Gastrocnemius medialis (tissue), 4 donors: ENCODE results near the gene SWAP70. TPM values are rescaled to one million over a fixed set of nuclear protein-coding genes. Genes with fewer than 3 reads are reported as not detected.

ENCODE experiments used
- ATAC-seq, 2 donors: fragments of 150-250 bp; one replicate each; pipeline ENCODE4 v1.9.1; 2016
- DNase-seq, 2 donors: peaks; one replicate each; pipeline ENCODE4 v3.0.0-alpha.2; 2019
- H3K27ac ChIP-seq, 4 donors: fragments of 200-600 bp; sonication (generic); 1 replicate in 1 of 4; 2 replicates in 3 of 4; pipeline ENCODE4 v1.5.1; 2016 to 2018; ENCODE audit warnings: mild to moderate bottlenecking in 2 of 4, moderate library complexity in 1 of 4
- H3K27me3 ChIP-seq, 3 donors: fragments of 200-600 bp; sonication (generic) in 2 of 3; 1 replicate in 1 of 3; 2 replicates in 2 of 3; pipeline versions ENCODE4 v1.5.1 to v1.6.0; 2016 to 2019; ENCODE audit warnings: mild to moderate bottlenecking in 1 of 3, moderate library complexity in 1 of 3
- H3K36me3 ChIP-seq, 2 donors: fragments of 200-600 bp; sonication (generic) in 1 of 2; one replicate each; pipeline ENCODE4 v1.5.1; 2017 to 2018
- H3K4me1 ChIP-seq, 2 donors: fragments of 200-600 bp; sonication (generic) in 1 of 2; one replicate each; pipeline ENCODE4 v1.5.1; 2016 to 2017; ENCODE audit warnings: mild to moderate bottlenecking in 2 of 2
- H3K4me3 ChIP-seq, 4 donors: fragments of 200-600 bp; sonication (generic) in 3 of 4; 1 replicate in 1 of 4; 2 replicates in 3 of 4; pipeline ENCODE4 v1.5.1; 2016 to 2019; ENCODE audit warnings: mild to moderate bottlenecking in 2 of 4
- H3K9me3 ChIP-seq, 3 donors: fragments of 200-600 bp; sonication (generic) in 2 of 3; 1 replicate in 1 of 3; 2 replicates in 2 of 3; pipeline ENCODE4 v1.5.1; 2016 to 2019
- POLR2A ChIP-seq, 2 donors: fragments of 450-650 bp; IDR thresholded peaks; one replicate each; pipeline ENCODE4 v1.6.1; 2017; ENCODE audit warnings: antibody characterized with exemption in 2 of 2, mild to moderate bottlenecking in 2 of 2, moderate library complexity in 2 of 2
- in situ Hi-C, 4 donors: fragments of 200-750 bp; cut with MboI; loops; one replicate each; pipeline versions ENCODE4 v1.15.0 to v1.8.0; 2017; ENCODE audit warnings: low sequenced_read_pairs in 4 of 4
- intact Hi-C: fragments of 100-400 bp; cut with DNase I; formaldehyde crosslinking; loops from one replicate; pipeline ENCODE4 v1.15.1; 2023; ENCODE audit warnings: low total_unique reads
- total RNA-seq, 4 donors: library from RNA; depleted of rRNA; stranded (reverse); fragments of >200 nt; gene quantifications; one replicate each; pipeline versions ENCODE4 v1.1.0 to v1.2.3, GENCODE V29; 2016
- TF ChIP-seq, protein P1 (sequence below), 5 experiments: fragments of 450-650 bp in 3 of 5; fragments of 200-600 bp in 2 of 5; sonication (generic) in 2 of 5; IDR thresholded peaks in 4 of 5; conservative IDR thresholded peaks in 1 of 5; 1 replicate in 4 of 5; 2 replicates in 1 of 5; pipeline ENCODE4 v1.5.1; 2016 to 2019; ENCODE audit warnings: antibody characterized with exemption in 5 of 5, mild to moderate bottlenecking in 3 of 5, moderate library complexity in 3 of 5

Gene SWAP70
- total RNA-seq, 4 donors from 2014 or later: 6.5 to 14.4 (median 9.1) TPM

DNA sequence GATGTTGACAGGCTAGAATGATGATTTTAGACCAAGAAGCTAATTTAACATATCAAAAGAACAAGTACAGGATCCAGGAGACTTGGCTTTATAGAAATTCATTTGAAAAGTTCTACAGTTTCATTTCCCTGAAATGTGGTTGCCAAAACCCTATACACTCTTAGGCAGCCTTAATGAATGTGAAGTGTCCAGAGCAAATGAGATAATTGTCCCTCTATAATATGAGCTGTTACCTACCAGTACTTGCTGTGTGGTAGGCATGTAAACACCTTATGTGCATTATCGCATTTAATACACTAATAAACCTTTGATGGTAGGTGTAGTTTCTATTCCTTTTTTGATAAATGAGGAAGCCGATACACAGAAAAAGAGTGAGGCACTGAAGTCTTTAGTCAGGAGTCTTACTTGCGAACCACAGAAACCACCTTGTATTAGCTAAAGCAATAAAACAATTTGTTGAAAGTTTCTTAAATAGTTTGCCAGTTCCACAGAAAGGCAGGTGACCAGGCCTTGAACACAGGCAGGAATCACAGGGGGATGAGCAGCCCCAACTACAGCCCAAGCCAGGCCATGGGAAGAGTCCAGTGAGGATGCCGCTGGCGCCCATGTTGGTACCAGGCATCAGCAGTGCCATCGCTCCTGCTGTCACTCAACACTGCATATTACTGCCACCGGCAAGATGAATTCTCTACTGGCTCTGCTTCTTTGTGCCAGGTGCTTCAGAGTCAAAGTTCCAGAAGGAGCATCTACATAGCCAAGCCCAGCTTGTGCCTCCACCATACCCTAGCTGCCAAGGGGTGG is 81.7 kb downstream of the SWAP70 start:
- Histone ChIP-seq H3K36me3 (peaks cover 0 to 4% of the 10 kb centered on the region in 2 donors), H3K9me3 (no peaks in the 10 kb centered on the region), H3K4me1 (no peaks in the 10 kb centered on the region), H3K27ac (no peak overlapping the region), H3K27me3 (no peaks in the 10 kb centered on the region), H3K4me3 (no peak overlapping the region)
- ATAC-seq (no peak), DNase-seq (no peak)
- no peak for TF ChIP-seq POLR2A (IDR thresholded peaks at IDR 0.05)
- in situ Hi-C loops (no loop called here), intact Hi-C loops (no loop called here)

GRCh38 chr11:9747229-9747628 is 83.4 kb downstream of the SWAP70 start:
- TF ChIP-seq POLR2A (IDR thresholded peaks at IDR 0.05): no peak
- TF ChIP-seq, protein P1, sequence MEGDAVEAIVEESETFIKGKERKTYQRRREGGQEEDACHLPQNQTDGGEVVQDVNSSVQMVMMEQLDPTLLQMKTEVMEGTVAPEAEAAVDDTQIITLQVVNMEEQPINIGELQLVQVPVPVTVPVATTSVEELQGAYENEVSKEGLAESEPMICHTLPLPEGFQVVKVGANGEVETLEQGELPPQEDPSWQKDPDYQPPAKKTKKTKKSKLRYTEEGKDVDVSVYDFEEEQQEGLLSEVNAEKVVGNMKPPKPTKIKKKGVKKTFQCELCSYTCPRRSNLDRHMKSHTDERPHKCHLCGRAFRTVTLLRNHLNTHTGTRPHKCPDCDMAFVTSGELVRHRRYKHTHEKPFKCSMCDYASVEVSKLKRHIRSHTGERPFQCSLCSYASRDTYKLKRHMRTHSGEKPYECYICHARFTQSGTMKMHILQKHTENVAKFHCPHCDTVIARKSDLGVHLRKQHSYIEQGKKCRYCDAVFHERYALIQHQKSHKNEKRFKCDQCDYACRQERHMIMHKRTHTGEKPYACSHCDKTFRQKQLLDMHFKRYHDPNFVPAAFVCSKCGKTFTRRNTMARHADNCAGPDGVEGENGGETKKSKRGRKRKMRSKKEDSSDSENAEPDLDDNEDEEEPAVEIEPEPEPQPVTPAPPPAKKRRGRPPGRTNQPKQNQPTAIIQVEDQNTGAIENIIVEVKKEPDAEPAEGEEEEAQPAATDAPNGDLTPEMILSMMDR (IDR thresholded peaks at IDR 0.05 in 4 of 5, conservative IDR thresholded peaks at IDR 0.05 in 1 of 5): no peak
- H3K27me3 ChIP-seq: no peaks in the 10 kb centered on the region
- no peaks in the 10 kb centered on the region for H3K4me1 ChIP-seq
- H3K27ac ChIP-seq: peak overlapping the region in 1 of 4 donors; percentile 32
- ATAC-seq (no peak), DNase-seq (no peak)
- H3K9me3 ChIP-seq: no peaks in the 10 kb centered on the region
- intact Hi-C loops (no loop called here), in situ Hi-C loops (no loop called here)
- H3K4me3 ChIP-seq: no peak overlapping the region
- H3K36me3 ChIP-seq: no peaks in the 10 kb centered on the region

- DNase-seq (no peak), ATAC-seq (no peak)
- H3K4me1 ChIP-seq: no peaks in the 10 kb centered on the region
- in situ Hi-C loops (no loop called here), intact Hi-C loops (loop anchor here (1.0 kb wide), 1 partner anchor 134 kb away; no protein-coding TSS in a partner anchor)
- H3K36me3 ChIP-seq: no peaks in the 10 kb centered on the region
- TF ChIP-seq, protein P1 (IDR thresholded peaks at IDR 0.05 in 4 of 5, conservative IDR thresholded peaks at IDR 0.05 in 1 of 5): no peak
- no peak for TF ChIP-seq POLR2A (IDR thresholded peaks at IDR 0.05)
- H3K27ac ChIP-seq: peak overlapping the region in 2 of 4 donors; percentile 27 to 32
- H3K27me3 ChIP-seq: no peaks in the 10 kb centered on the region
- no peaks in the 10 kb centered on the region for H3K9me3 ChIP-seq
- no peak overlapping the region for H3K4me3 ChIP-seq
Measured at GRCh38 chr11:9747828-9748227, 84.0 kb downstream of the SWAP70 start.

DNA sequence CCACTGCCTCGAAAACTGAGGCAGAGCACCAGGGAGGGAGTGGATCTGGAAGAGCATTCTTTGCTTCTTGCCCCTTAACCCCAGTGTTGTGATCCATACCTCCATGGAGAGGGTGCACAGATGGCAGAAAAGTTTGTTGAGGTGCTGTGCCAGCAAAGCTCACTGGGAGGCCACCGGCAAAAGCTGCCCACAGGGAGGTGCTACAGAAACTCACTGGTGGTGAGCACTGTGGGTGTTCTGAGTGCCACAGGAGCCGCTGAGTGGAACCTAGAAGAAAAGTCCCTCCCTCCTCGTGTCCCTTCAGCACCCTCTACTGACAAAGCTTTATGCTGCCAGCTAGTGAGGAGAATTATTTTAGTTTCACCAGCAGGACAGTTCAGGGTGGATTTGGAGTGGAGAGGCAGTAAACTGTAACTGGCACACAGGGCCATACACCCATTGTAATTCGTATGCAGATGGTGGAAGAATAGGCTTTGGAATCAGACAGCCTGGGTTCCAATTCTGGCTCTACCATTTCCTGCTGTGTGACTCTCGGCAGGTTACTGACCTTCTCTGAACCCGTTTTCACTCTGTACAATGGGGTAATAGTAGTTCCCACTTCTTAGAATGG is 84.6 kb downstream of the SWAP70 start:
- H3K4me3 ChIP-seq: no peak overlapping the region
- no peaks in the 10 kb centered on the region for H3K9me3 ChIP-seq
- TF ChIP-seq POLR2A (IDR thresholded peaks at IDR 0.05): no peak
- TF ChIP-seq, protein P1 (IDR thresholded peaks at IDR 0.05 in 4 of 5, conservative IDR thresholded peaks at IDR 0.05 in 1 of 5): peak in 4 of 5 experiments; percentile 24 to 58 (median 46)
- in situ Hi-C loops (no loop called here), intact Hi-C loops (loop anchor here (1.0 kb wide), 1 partner anchor 134 kb away; no protein-coding TSS in a partner anchor)
- H3K27me3 ChIP-seq: no peaks in the 10 kb centered on the region
- no peaks in the 10 kb centered on the region for H3K36me3 ChIP-seq
- no peak overlapping the region for H3K27ac ChIP-seq
- peak in 1 of 2 donors; percentile 36 for DNase-seq
- no peaks in the 10 kb centered on the region for H3K4me1 ChIP-seq
- peak; percentile 62 to 78 for ATAC-seq

GRCh38 chr11:9750551-9750950 is 86.7 kb downstream of the SWAP70 start:
- TF ChIP-seq, protein P1 (IDR thresholded peaks at IDR 0.05 in 4 of 5, conservative IDR thresholded peaks at IDR 0.05 in 1 of 5): no peak
- TF ChIP-seq POLR2A (IDR thresholded peaks at IDR 0.05): no peak
- Histone ChIP-seq H3K27ac (no peak overlapping the region), H3K4me1 (no peaks in the 10 kb centered on the region), H3K9me3 (no peaks in the 10 kb centered on the region), H3K4me3 (no peak overlapping the region), H3K27me3 (no peaks in the 10 kb centered on the region), H3K36me3 (no peaks in the 10 kb centered on the region)
- ATAC-seq (no peak), DNase-seq (no peak)
- in situ Hi-C loops: loop anchor here in 3 of 4 donors (10.0 to 25.0 kb wide), 3 partner anchors 224 to 987 kb away; partner anchors contain the start of gene ADM (in 1 of the 3)
- intact Hi-C loops: loop anchor here (10.0 kb wide), 2 partner anchors 216 to 984 kb away; no protein-coding TSS in a partner anchor
